A549 (cell line): ENCODE measurements around the gene BAG1.

ENCODE experiments used
- CEBPB ChIP-seq, 2 experiments: fragments of >200 bp in 1 of 2; sonication (Bioruptor Twin) in 1 of 2; formaldehyde crosslinking in 1 of 2; IDR thresholded peaks; 2 replicates each; pipeline ENCODE4 v1.6.1; 2012 to 2016
- KDM1A ChIP-seq: fragments of 200-600 bp; sonication (generic); IDR thresholded peaks from 2 replicates; pipeline ENCODE4 v1.6.1; 2016; ENCODE audit warnings: low read depth, mild to moderate bottlenecking

DNA sequence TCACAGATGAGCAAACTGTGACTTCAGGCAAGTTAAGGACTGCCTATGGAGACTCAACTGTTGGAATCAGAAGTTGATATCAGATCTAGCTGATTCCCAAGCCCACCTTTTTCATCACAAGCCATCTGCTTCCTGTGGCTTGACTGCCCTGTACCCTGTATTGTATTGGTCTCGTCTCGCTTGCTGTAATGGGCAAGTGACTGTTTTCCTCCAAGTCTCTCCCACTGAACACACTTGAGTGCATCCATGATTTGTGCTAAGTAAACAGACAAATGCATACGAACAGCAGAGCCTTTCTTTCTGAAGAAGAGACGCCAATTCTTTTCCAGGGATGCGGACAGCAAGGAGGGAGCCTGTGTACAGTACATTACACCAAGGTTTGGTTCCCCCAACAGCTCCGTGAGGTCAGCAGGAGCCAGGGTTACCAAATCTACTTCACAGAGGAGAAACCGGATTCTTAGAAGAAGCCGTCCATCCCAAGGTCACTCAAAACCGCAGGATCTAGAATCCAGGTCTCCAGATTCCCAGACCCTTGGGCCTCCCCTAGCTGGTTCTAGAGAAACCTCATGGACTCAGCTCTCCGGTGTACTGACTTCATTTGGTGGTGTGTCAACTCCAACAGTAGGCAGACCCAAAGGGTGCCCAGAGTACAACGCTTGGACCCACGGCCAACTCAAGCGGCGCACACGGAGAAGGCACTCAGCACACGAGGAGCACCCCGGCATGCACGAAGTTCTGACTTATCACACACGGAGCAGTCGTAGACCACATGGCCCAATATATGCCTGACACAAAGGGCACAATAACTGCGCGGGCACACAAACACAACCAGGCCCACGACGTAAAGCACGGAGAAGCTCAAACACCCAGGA lies 1.1 kb downstream of the BAG1 start:
- TF ChIP-seq KDM1A (no peak), CEBPB (IDR thresholded peaks at IDR 0.05) (no peak)
